Stomach (tissue), 9 donors: ENCODE results near the gene TMTC2. TPM values are rescaled to one million over a fixed set of nuclear protein-coding genes. Genes with fewer than 3 reads are reported as not detected.

Experiments used
- DNase-seq, 2 donors: peaks; one replicate each; pipeline versions ENCODE4 v3.0.0 to v3.0.0-alpha.2; 2013 to 2019
- H3K27ac ChIP-seq, 5 donors: fragments of 200-600 bp in 4 of 5; sonication (generic) in 4 of 5; one replicate each; pipeline ENCODE4 v1.5.1; 2013 to 2019; ENCODE audit warnings: mild to moderate bottlenecking in 1 of 5, moderate library complexity in 1 of 5
- H3K27me3 ChIP-seq, 3 donors: fragments of 200-600 bp; sonication (generic); one replicate each; pipeline ENCODE4 v1.5.1; 2017 to 2019; ENCODE audit warnings: mixed run types in 1 of 3
- H3K36me3 ChIP-seq, 4 donors: fragments of 200-600 bp; sonication (generic); 1 replicate in 3 of 4; 2 replicates in 1 of 4; pipeline ENCODE4 v1.5.1; 2016 to 2019
- H3K4me1 ChIP-seq, 4 donors: fragments of 200-600 bp; sonication (generic); one replicate each; pipeline ENCODE4 v1.5.1; 2016 to 2019
- H3K4me3 ChIP-seq, 4 donors: fragments of 200-600 bp; sonication (generic) in 3 of 4; one replicate each; pipeline ENCODE4 v1.5.1; 2016 to 2019; ENCODE audit warnings: mild to moderate bottlenecking in 1 of 4
- H3K9me3 ChIP-seq, 4 donors: fragments of 200-600 bp; sonication (generic); one replicate each; pipeline ENCODE4 v1.5.1; 2016 to 2019
- CTCF ChIP-seq, 7 experiments: fragments of 450-650 bp in 4 of 7; fragments of 200-600 bp in 3 of 7; sonication (generic) in 3 of 7; IDR thresholded peaks; one replicate each; pipeline ENCODE4 v1.5.1; 2016 to 2019; ENCODE audit warnings: antibody characterized with exemption in 7 of 7, control low read depth in 2 of 7, mild to moderate bottlenecking in 1 of 7
- EP300 ChIP-seq: sonication (generic); formaldehyde crosslinking; IDR thresholded peaks from one replicate; pipeline ENCODE4 v1.6.1; 2017; ENCODE audit warnings: antibody characterized with exemption
- POLR2A ChIP-seq, 4 donors: fragments of 450-650 bp; IDR thresholded peaks; one replicate each; pipeline ENCODE4 v1.6.1; 2016; ENCODE audit warnings: antibody characterized with exemption in 4 of 4, control low read depth in 2 of 4, mild to moderate bottlenecking in 1 of 4, moderate library complexity in 1 of 4
- POLR2AphosphoS5 ChIP-seq, 3 donors: sonication (generic); formaldehyde crosslinking; IDR thresholded peaks; one replicate each; pipeline ENCODE4 v1.6.1; 2016; ENCODE audit warnings: antibody characterized with exemption in 3 of 3
- WGBS, 5 donors: extraction: QIAGEN DNeasy Blood & Tissue Kit in 3 of 5; methylation state at CpG; one replicate each; pipeline versions ENCODE4 v1.1.5 to v1.1.7; 2013 to 2018; 5-methylcytosine and 5-hydroxymethylcytosine counted together
- intact Hi-C: fragments of 100-400 bp; cut with DNase I; formaldehyde crosslinking; loops from one replicate; pipeline ENCODE4 v1.15.1; 2023; ENCODE audit warnings: low total_unique reads
- polyA plus RNA-seq, 3 donors: library from polyadenylated mRNA; stranded (reverse); fragments of 200-250 nt; gene quantifications; one replicate each; pipeline ENCODE4 v1.2.3, GENCODE V29; 2013
- total RNA-seq, 5 donors: library from RNA; depleted of rRNA; stranded (reverse); fragments of >200 nt; gene quantifications; one replicate each; pipeline versions ENCODE4 v1.1.0 to v1.2.3, GENCODE V29; 2014 to 2016
- donor health status: healthy with polysubstance abuse.
- donor health status: Bipolar disorder and iron deficiency.
- donor health status: healthy.

Gene TMTC2
- total and polyA plus RNA-seq, 8 donors, result 6.1 to 60.0 (median 27.5) TPM

DNA sequence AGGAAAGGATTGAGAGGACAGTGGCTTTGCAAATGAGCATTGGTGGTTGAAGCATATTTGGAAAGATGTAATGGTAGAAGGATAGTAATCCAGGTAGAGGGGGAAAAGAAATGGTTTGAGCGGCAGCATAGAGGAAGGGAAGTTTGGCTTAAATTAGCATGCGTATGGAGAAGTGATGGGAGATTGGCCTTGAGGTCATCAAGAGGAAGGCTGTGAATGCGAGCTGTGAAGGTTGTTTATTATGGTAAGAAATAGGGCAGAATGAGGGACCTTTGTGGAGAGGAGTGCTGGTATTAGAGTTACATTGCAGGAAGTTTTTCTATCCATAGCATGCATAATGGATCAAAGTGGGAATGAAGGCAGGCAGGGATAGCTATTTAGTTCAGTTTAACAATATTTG, 162.1 kb downstream of the TMTC2 start:
- H3K27ac ChIP-seq, result no peak overlapping the region
- H3K27me3 ChIP-seq, result no peaks in the 10 kb centered on the region
- 90 to 99% (median 92%) methylated on average over 3 of the region's 3 CpGs for WGBS, 5 donors
- DNase-seq, result no peak
- no peak overlapping the region for H3K4me3 ChIP-seq
- intact Hi-C loops, result no loop called here
- H3K9me3 ChIP-seq, result no peaks in the 10 kb centered on the region
- H3K4me1 ChIP-seq, result peaks cover 0 to 3% (median 0%) of the 10 kb centered on the region in 4 donors
- H3K36me3 ChIP-seq, result no peaks in the 10 kb centered on the region
- TF ChIP-seq CTCF (IDR thresholded peaks at IDR 0.05) (no peak), EP300 (no peak)

DNA sequence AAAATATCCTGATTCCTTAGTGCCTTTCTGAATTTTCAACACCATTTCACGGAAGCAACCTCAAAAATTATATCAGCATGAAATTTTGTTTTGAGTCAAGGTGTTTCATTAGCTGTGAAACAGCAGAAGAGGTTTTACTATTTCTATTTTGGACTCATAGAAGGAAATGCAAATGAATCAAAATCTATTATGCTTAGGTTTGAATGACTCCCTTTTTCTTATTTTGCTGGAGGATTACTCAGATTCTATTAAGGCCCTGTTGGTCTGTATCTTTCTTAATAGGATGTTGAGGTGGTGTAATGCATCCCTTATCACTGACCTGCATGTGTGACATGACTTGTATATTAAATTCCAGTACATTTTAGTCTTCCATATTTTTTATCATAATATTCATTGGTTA, 165.8 kb downstream of the TMTC2 start:
- H3K27ac ChIP-seq, result no peak overlapping the region
- no peak for DNase-seq
- no peak overlapping the region for H3K4me3 ChIP-seq
- H3K27me3 ChIP-seq, result no peaks in the 10 kb centered on the region
- 83 to 96% (median 90%) methylated on average over 1 of the region's 1 CpG for WGBS, 5 donors
- H3K36me3 ChIP-seq, result peaks cover 0 to 7% (median 6%) of the 10 kb centered on the region in 4 donors
- peaks cover 0 to 21% (median 6%) of the 10 kb centered on the region in 4 donors for H3K4me1 ChIP-seq
- H3K9me3 ChIP-seq, result no peaks in the 10 kb centered on the region
- intact Hi-C loops, result no loop called here
- no peak for TF ChIP-seq POLR2AphosphoS5 (IDR thresholded peaks at IDR 0.05)
- no peak for TF ChIP-seq POLR2A (IDR thresholded peaks at IDR 0.05)
- TF ChIP-seq EP300, result no peak
- no peak for TF ChIP-seq CTCF (IDR thresholded peaks at IDR 0.05)

- Histone ChIP-seq H3K36me3 (peaks cover 0 to 9% (median 6%) of the 10 kb centered on the region in 4 donors), H3K27ac (no peak overlapping the region), H3K4me3 (no peak overlapping the region), H3K27me3 (no peaks in the 10 kb centered on the region), H3K9me3 (no peaks in the 10 kb centered on the region), H3K4me1 (peaks cover 0 to 25% (median 10%) of the 10 kb centered on the region in 4 donors)
- intact Hi-C loops, result no loop called here
- DNase-seq, result no peak
- no peak for TF ChIP-seq EP300
Observed at GRCh38 chr12:82855872-82856271, 169.2 kb downstream of the TMTC2 start.

- Histone ChIP-seq H3K27me3 (no peaks in the 10 kb centered on the region), H3K4me3 (no peak overlapping the region), H3K4me1 (peaks cover 0 to 25% (median 10%) of the 10 kb centered on the region in 4 donors), H3K36me3 (peaks cover 0 to 9% (median 6%) of the 10 kb centered on the region in 4 donors), H3K27ac (no peak overlapping the region), H3K9me3 (no peaks in the 10 kb centered on the region)
- DNase-seq, result no peak
- TF ChIP-seq POLR2AphosphoS5 (IDR thresholded peaks at IDR 0.05), result no peak
- no peak for TF ChIP-seq POLR2A (IDR thresholded peaks at IDR 0.05)
- TF ChIP-seq EP300, result no peak
- no peak for TF ChIP-seq CTCF (IDR thresholded peaks at IDR 0.05)
- intact Hi-C loops, result no loop called here
- WGBS, 5 donors, result 88 to 94% (median 92%) methylated on average over 7 of the region's 7 CpGs
Observed at GRCh38 chr12:82857276-82857675, 170.6 kb downstream of the TMTC2 start.

DNA sequence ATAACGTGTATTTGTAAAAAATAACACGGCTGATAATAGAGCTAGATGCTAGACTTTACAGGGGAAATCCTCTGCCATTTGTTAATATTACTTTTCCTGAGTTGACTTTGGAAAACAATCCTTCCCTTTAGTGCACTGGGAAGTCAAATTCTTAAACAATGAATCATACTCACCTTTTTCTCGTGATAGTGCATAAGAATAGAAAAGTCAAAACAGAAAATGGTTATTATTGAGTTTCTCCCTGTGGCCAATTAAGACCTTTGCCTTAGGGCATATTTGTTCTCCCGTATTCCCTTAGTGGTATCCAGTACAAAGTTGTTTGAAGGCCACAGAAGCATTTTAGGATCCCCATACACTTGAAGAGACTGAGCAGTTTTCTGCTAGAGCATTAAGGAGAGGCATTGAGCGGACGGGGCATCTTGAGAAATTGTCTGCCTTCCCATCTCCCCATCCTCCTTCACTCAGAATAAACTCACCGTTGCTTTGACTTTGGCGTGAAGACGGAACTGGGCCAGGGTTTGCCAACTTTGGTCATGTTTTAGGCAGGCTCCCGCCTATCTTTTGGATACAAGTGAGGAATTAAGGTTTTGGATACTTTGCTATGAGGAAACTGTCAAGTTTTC, 171.3 kb downstream of the TMTC2 start:
- H3K4me1 ChIP-seq, result peaks cover 0 to 25% (median 10%) of the 10 kb centered on the region in 4 donors
- TF ChIP-seq POLR2A (IDR thresholded peaks at IDR 0.05), result no peak
- no peak for TF ChIP-seq EP300
- no peak for TF ChIP-seq POLR2AphosphoS5 (IDR thresholded peaks at IDR 0.05)
- no peak for TF ChIP-seq CTCF (IDR thresholded peaks at IDR 0.05)
- H3K9me3 ChIP-seq, result no peaks in the 10 kb centered on the region
- intact Hi-C loops, result no loop called here
- no peak overlapping the region for H3K4me3 ChIP-seq
- H3K27me3 ChIP-seq, result no peaks in the 10 kb centered on the region
- H3K36me3 ChIP-seq, result peaks cover 0 to 9% (median 6%) of the 10 kb centered on the region in 4 donors
- H3K27ac ChIP-seq, result no peak overlapping the region
- WGBS, 5 donors, result 79 to 85% (median 81%) methylated on average over 10 of the region's 10 CpGs
- no peak for DNase-seq
